ENCODE data around the gene RAD51B.
"Not testable (repeated sequence)": the region's sequence is repeated elsewhere in the genome, so short reads cannot be mapped to it uniquely, and the experiment has no call there.

Gene RAD51B

GRCh38 chr14:67984274-67984673 lies 164.7 kb downstream of the RAD51B start:
- no peak for DNase-seq (ENCODE audit: low read depth in 2 of 2)

- peak; percentile 78 to 83 for DNase-seq (ENCODE audit: low read depth in 2 of 2)
Measured at GRCh38 chr14:67986131-67986841, 166.7 kb downstream of the RAD51B start.

- DNase-seq (ENCODE audit: low read depth in 2 of 2): peak; percentile 90
Measured at GRCh38 chr14:67987606-67988005, 168.0 kb downstream of the RAD51B start.

GRCh38 chr14:67988210-67988609 lies 168.6 kb downstream of the RAD51B start:
- not testable (repeated sequence) for DNase-seq (ENCODE audit: low read depth in 2 of 2)

GRCh38 chr14:67990576-67990975 lies 171.0 kb downstream of the RAD51B start:
- DNase-seq (ENCODE audit: low read depth in 2 of 2): no peak

- no peak for DNase-seq (ENCODE audit: low read depth in 2 of 2)
Measured at GRCh38 chr14:67994531-67994930, 175.0 kb downstream of the RAD51B start.

- no peak for DNase-seq (ENCODE audit: low read depth in 2 of 2)
Measured at GRCh38 chr14:67996235-67996634, 176.7 kb downstream of the RAD51B start.

GRCh38 chr14:67998834-67999233 lies 179.3 kb downstream of the RAD51B start:
- no peak for DNase-seq (ENCODE audit: low read depth in 2 of 2)

- no peak for DNase-seq (ENCODE audit: low read depth in 2 of 2)
Measured at GRCh38 chr14:67999290-67999689, 179.7 kb downstream of the RAD51B start.

GRCh38 chr14:67999705-68000384 lies 180.3 kb downstream of the RAD51B start:
- peak; percentile 83 to 86 for DNase-seq (ENCODE audit: low read depth in 2 of 2)

GRCh38 chr14:68000511-68000910 lies 180.9 kb downstream of the RAD51B start:
- DNase-seq (ENCODE audit: low read depth in 2 of 2): no peak

- DNase-seq (ENCODE audit: low read depth in 2 of 2): no peak
Measured at GRCh38 chr14:68008491-68008890, 188.9 kb downstream of the RAD51B start.

GRCh38 chr14:68011406-68012028 lies 191.9 kb downstream of the RAD51B start:
- DNase-seq (ENCODE audit: low read depth in 2 of 2): peak; percentile 56 to 65

- DNase-seq (ENCODE audit: low read depth in 2 of 2): no peak
Measured at GRCh38 chr14:68012871-68013270, 193.3 kb downstream of the RAD51B start.

- DNase-seq (ENCODE audit: low read depth in 2 of 2): no peak
Measured at GRCh38 chr14:68013326-68013725, 193.7 kb downstream of the RAD51B start.

- DNase-seq (ENCODE audit: low read depth in 2 of 2): no peak
Measured at GRCh38 chr14:68014771-68015170, 195.2 kb downstream of the RAD51B start.

- no peak for DNase-seq (ENCODE audit: low read depth in 2 of 2)
Measured at GRCh38 chr14:68015356-68016254, 196.0 kb downstream of the RAD51B start.

GRCh38 chr14:68016255-68016914 lies 196.8 kb downstream of the RAD51B start:
- DNase-seq (ENCODE audit: low read depth in 2 of 2): peak; percentile 44 to 50

- DNase-seq (ENCODE audit: low read depth in 2 of 2): no peak
Measured at GRCh38 chr14:68018598-68018997, 199.0 kb downstream of the RAD51B start.

- DNase-seq (ENCODE audit: low read depth in 2 of 2): no peak
Measured at GRCh38 chr14:68020493-68020892, 200.9 kb downstream of the RAD51B start.

- DNase-seq (ENCODE audit: low read depth in 2 of 2): no peak
Measured at GRCh38 chr14:68020999-68021663, 201.6 kb downstream of the RAD51B start.
